Bronchial epithelial cell (primary cell): Measurements from ENCODE around the gene HBE1. TPM values are rescaled to one million over a fixed set of nuclear protein-coding genes. Genes with fewer than 3 reads are reported as not detected.
A peak's percentile ranks its signal among the peaks of the same experiment; 100 is the strongest.

Experiments used
- DNase-seq: peaks from one replicate; pipeline ENCODE4 v3.0.0-alpha.2; 2010; ENCODE audit warnings: low read depth
- FAIRE-seq: peaks from 2 replicates; lab custom pipeline; 2011; peaks lifted over from hg19 to GRCh38; lab: Jason Lieb, UNC
- H3K27me3 ChIP-seq: 2 replicates; pipeline ENCODE4 v1.5.1; 2011; ENCODE audit warnings: low read length; ENCODE audit not compliant: control insufficient read depth, insufficient read depth
- H3K36me3 ChIP-seq: 2 replicates; pipeline ENCODE4 v1.5.1; 2011; ENCODE audit warnings: low read length; ENCODE audit not compliant: control insufficient read depth, insufficient read depth
- H3K4me3 ChIP-seq: 2 replicates; pipeline ENCODE4 v1.5.1; 2011; ENCODE audit warnings: mild to moderate bottlenecking, low read depth, low read length, control low read depth
- CTCF ChIP-seq: IDR thresholded peaks from 2 replicates; pipeline ENCODE4 v1.5.1; 2011; ENCODE audit warnings: mild to moderate bottlenecking, moderate library complexity, low read length, control low read depth, inconsistent platforms; ENCODE audit not compliant: insufficient read depth, severe bottlenecking
- total RNA-seq: library from RNA; depleted of rRNA; stranded (reverse); fragments of >200 nt; gene quantifications from 2 replicates; pipeline ENCODE4 v1.2.1, GENCODE V29; 2014

Gene HBE1
- total RNA-seq, 1 donor from 2014 or later: not detected

DNA sequence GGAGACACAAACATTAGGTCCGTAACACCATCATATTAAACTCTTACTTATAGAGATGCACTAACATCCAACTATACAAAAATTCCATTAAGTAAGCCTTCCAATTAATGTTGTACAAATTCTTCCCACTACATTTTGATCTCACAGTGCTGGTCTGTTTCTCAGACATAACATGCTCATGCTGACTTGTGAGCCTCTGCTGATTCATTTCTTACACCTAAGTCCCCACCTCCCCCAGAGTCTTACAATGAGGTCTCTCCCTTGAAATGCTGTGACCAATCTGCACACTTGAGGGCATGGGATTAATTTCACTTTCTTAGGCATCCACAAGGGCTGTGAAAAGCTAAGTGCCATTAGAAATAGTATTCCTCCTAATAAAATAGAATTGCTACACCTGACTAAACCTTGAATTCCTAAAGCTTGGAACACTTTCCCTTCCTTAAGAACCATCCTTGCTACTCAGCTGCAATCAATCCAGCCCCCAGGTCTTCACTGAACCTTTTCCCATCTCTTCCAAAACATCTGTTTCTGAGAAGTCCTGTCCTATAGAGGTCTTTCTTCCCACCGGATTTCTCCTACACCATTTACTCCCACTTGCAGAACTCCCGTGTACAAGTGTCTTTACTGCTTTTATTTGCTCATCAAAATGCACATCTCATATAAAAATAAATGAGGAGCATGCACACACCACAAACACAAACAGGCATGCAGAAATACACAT is 22.1 kb downstream of the HBE1 start:
- H3K4me3 ChIP-seq: no peak overlapping the region
- H3K27me3 ChIP-seq: no peaks in the 10 kb centered on the region
- DNase-seq: peak; percentile 11
- no peaks in the 10 kb centered on the region for H3K36me3 ChIP-seq
- FAIRE-seq: no peak
- TF ChIP-seq CTCF: no peak

DNA sequence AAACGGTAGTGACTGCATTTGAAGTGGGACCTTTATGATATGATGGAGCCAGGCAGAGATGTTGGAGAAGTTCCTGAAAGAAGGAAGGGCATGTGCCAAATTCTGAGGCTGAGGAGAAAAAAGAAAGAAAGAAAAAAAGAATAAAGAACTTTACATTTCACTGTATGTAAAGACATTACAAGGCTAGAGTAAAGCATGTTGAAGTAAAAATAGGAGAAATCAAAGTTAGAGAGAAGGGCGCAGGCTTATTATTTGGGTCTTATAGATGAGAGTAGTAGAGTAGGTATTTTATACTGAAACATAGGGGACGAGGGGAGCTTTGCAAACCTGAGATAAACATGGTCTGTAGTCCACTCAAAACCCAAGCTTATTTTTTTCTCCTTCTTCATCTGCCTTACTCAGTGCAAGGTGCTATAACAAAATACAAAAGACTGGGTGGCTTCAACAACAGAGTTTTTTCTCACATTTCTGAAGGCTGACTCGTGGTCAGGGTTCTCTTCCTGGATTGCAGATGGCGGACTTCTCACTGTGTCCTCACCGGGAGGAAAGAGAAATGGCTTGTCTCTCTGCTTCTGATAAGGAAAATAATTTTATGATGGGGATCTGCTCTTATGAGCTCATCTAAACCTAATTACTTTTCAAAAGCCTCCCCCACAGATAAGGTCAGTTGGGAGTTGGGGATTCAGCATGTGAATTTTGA is 22.8 kb downstream of the HBE1 start:
- no peak for FAIRE-seq
- Histone ChIP-seq H3K4me3 (no peak overlapping the region), H3K36me3 (no peaks in the 10 kb centered on the region), H3K27me3 (no peaks in the 10 kb centered on the region)
- no peak for TF ChIP-seq CTCF
- DNase-seq: no peak

- DNase-seq (no peak), FAIRE-seq (no peak)
- H3K27me3 ChIP-seq: no peaks in the 10 kb centered on the region
- no peak overlapping the region for H3K4me3 ChIP-seq
- no peak for TF ChIP-seq CTCF
- no peaks in the 10 kb centered on the region for H3K36me3 ChIP-seq
These were observed 24.6 kb downstream of the HBE1 start for GRCh38 chr11:5245155-5245554.

GRCh38 chr11:5243816-5244180 is 25.9 kb downstream of the HBE1 start:
- FAIRE-seq (peak; percentile 13), DNase-seq (no peak)
- no peak for TF ChIP-seq CTCF
- no peak overlapping the region for H3K4me3 ChIP-seq
- no peaks in the 10 kb centered on the region for H3K27me3 ChIP-seq
- no peaks in the 10 kb centered on the region for H3K36me3 ChIP-seq

GRCh38 chr11:5242933-5243815 is 26.6 kb downstream of the HBE1 start:
- Histone ChIP-seq H3K27me3 (no peaks in the 10 kb centered on the region), H3K4me3 (no peak overlapping the region), H3K36me3 (no peaks in the 10 kb centered on the region)
- TF ChIP-seq CTCF: no peak
- DNase-seq (peak; percentile 40), FAIRE-seq (no peak)
